Measurements from ENCODE around the gene MCRIP2.

Gene MCRIP2

GRCh38 chr16:616733-617586 is 24.7 kb upstream of the MCRIP2 start:
- H3K4me1 ChIP-seq, result peaks cover 49% of the 10 kb centered on the region
- H3K4me3 ChIP-seq, result no peak overlapping the region
- peaks cover 11% of the 10 kb centered on the region for H3K9me3 ChIP-seq
- H3K4me2 ChIP-seq, result no peak overlapping the region
- no peaks in the 10 kb centered on the region for H3K27me3 ChIP-seq
- H3K36me3 ChIP-seq, result peaks cover 28% of the 10 kb centered on the region
- no peak overlapping the region for H3K27ac ChIP-seq
- no peak overlapping the region for H3K9ac ChIP-seq
- H4K20me1 ChIP-seq, result peaks cover 56% of the 10 kb centered on the region
- no peak for TF ChIP-seq Cebpa-rat (IDR thresholded peaks at IDR 0.05)

DNA sequence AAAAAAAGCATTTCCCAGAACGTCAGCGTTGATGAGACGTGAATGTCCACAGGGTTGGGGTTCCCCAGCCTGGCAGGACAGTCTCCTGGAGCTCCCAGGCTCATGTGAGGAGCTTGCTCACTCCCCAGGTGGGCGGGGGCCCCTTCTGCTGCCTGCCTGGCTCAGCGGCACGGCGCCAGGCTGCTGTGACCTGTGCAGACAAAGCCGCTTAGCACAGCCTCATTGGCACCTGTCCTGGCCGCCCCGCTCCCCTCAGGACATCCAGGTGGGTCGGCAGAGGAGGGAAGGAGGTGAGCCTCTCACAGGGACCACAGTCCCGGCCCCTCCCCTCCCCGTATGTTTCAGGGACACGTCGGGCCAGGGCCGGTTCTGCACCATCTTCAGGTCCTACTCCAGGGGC is 23.8 kb upstream of the MCRIP2 start:
- H3K9me3 ChIP-seq, result peaks cover 11% of the 10 kb centered on the region
- H3K4me2 ChIP-seq, result no peak overlapping the region
- no peak overlapping the region for H3K4me3 ChIP-seq
- peaks cover 65% of the 10 kb centered on the region for H4K20me1 ChIP-seq
- TF ChIP-seq Cebpa-rat (IDR thresholded peaks at IDR 0.05), result no peak
- no peaks in the 10 kb centered on the region for H3K27me3 ChIP-seq
- peaks cover 28% of the 10 kb centered on the region for H3K36me3 ChIP-seq
- peaks cover 54% of the 10 kb centered on the region for H3K4me1 ChIP-seq
- no peak overlapping the region for H3K27ac ChIP-seq
- H3K9ac ChIP-seq, result no peak overlapping the region

- Histone ChIP-seq H3K4me2 (no peak overlapping the region), H3K9me3 (no peaks in the 10 kb centered on the region), H3K4me1 (peaks cover 52% of the 10 kb centered on the region), H3K9ac (no peak overlapping the region), H4K20me1 (peaks cover 81% of the 10 kb centered on the region), H3K27me3 (no peaks in the 10 kb centered on the region), H3K27ac (no peak overlapping the region), H3K4me3 (no peak overlapping the region), H3K36me3 (peaks cover 16% of the 10 kb centered on the region; the same call in 1 of the 2 replicates)
- TF ChIP-seq Cebpa-rat (IDR thresholded peaks at IDR 0.05), result no peak
Measured at GRCh38 chr16:619476-620100, 22.0 kb upstream of the MCRIP2 start.

- peaks cover 83% of the 10 kb centered on the region for H4K20me1 ChIP-seq
- peaks cover 51% of the 10 kb centered on the region for H3K4me1 ChIP-seq
- H3K36me3 ChIP-seq, result peaks cover 25% of the 10 kb centered on the region
- no peak for TF ChIP-seq Cebpa-rat (IDR thresholded peaks at IDR 0.05)
- peak overlapping the region; percentile 44 for H3K27ac ChIP-seq
- peak overlapping the region; percentile 56 for H3K4me2 ChIP-seq
- H3K27me3 ChIP-seq, result no peaks in the 10 kb centered on the region
- no peaks in the 10 kb centered on the region for H3K9me3 ChIP-seq
- no peak overlapping the region for H3K4me3 ChIP-seq
- peak overlapping the region; percentile 53; the same call in 1 of the 2 replicates for H3K9ac ChIP-seq
Measured at GRCh38 chr16:620700-621525, 20.7 kb upstream of the MCRIP2 start.

GRCh38 chr16:621526-622105 is 20.0 kb upstream of the MCRIP2 start:
- Histone ChIP-seq H3K4me1 (peaks cover 51% of the 10 kb centered on the region), H3K9ac (peak overlapping the region; percentile 53; the same call in 1 of the 2 replicates), H3K27me3 (no peaks in the 10 kb centered on the region), H3K9me3 (no peaks in the 10 kb centered on the region), H3K4me3 (no peak overlapping the region), H4K20me1 (peaks cover 85% of the 10 kb centered on the region), H3K27ac (peak overlapping the region; percentile 44), H3K36me3 (peaks cover 32% of the 10 kb centered on the region), H3K4me2 (peak overlapping the region; percentile 56)
- no peak for TF ChIP-seq Cebpa-rat (IDR thresholded peaks at IDR 0.05)

DNA sequence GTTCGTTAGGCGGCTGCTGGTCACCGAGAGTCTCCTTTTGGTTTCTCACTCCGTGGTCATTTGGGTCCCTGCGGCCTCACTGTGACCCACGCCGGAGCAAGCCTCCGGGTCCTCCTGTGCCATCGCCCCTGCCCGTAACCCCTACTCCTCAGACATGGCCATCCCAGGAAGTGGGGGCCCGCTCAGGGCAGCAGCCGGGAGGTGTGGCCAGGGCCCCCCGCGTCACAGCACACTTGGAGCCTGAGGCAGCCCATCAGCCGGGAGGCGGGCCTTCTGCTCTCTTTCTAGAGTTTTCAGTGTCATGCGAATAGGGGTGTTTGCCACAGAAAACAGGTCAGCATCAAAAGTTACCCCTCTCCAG is 18.7 kb upstream of the MCRIP2 start:
- Histone ChIP-seq H3K4me1 (peaks cover 53% of the 10 kb centered on the region), H3K27ac (no peak overlapping the region), H3K36me3 (peaks cover 35% of the 10 kb centered on the region), H4K20me1 (peaks cover 84% of the 10 kb centered on the region), H3K9ac (no peak overlapping the region), H3K4me3 (no peak overlapping the region), H3K27me3 (no peaks in the 10 kb centered on the region), H3K9me3 (no peaks in the 10 kb centered on the region), H3K4me2 (no peak overlapping the region)
- TF ChIP-seq Cebpa-rat (IDR thresholded peaks at IDR 0.05), result no peak

DNA sequence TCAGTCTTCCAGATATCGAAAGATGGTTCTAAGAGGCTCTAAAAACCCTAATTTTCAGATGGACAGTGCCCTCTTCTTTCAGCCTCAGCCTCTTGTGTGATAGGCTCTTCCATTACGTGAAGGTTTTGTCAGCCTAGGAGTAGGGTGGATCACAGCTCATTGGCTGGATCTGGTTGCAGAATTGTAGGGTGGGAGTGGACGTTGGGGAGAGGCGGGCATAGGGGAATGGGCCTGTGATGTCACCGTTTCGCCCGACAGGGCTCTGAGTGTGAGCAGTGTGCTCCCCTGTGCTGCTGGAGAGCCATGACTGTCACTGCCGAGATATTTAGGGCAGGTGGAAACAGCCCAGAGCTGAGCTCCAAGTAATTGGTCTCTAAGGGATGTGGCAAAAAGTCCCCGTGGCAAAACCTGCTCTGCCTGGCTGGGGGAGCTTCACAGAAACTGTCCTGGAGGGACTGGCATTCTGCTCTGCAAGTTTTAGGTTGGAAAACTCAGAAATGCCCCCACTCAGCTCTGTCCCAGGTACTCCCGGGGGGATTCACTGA is 17.0 kb upstream of the MCRIP2 start:
- Histone ChIP-seq H3K9me3 (no peaks in the 10 kb centered on the region), H3K9ac (peak overlapping the region; percentile 29; the same call in 1 of the 2 replicates), H3K4me3 (no peak overlapping the region), H3K27me3 (no peaks in the 10 kb centered on the region), H3K36me3 (peaks cover 43% of the 10 kb centered on the region), H3K4me2 (peak overlapping the region; percentile 58), H4K20me1 (peaks cover 69% of the 10 kb centered on the region), H3K27ac (no peak overlapping the region), H3K4me1 (peaks cover 55% of the 10 kb centered on the region)
- TF ChIP-seq Cebpa-rat (IDR thresholded peaks at IDR 0.05), result no peak

DNA sequence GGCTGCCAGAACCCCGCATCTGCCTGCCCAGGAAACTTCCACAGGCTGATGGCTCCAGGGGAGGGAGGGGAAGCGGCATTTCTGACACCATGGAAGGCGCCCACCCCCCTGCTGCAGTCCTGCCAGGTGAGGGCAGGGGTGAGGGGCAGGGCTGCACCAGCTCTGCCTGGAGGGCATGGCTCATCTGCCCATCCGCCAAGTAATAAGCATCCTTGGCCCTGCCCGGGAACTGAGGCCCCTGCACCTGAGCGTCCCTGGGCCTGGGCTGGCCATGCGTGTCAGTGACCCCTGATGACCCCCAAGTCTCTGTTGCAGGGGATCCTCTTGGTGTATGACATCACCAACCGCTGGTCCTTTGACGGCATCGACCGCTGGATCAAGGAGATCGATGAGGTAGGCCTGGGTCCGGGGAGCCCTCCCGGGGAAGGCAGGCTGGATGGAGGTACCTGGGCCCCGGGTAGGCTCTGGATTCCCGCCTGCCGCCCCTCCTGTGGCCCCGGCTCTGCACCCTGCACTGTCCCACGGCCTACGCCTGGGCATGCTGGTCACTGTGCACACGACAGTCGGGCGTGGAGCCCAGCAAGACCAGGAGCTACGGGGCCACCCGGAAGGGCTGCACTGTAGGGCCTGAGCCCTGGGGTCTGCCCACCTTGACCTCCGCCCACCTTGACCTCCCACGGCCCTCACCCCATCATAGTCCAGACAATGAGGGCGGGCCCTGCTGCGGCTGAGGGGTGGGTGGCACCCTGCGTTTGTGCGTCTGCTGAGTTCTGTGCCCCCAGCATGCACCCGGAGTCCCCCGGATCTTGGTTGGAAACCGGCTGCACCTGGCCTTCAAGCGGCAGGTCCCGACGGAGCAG is 16.3 kb upstream of the MCRIP2 start:
- Histone ChIP-seq H4K20me1 (peaks cover 71% of the 10 kb centered on the region), H3K4me2 (peak overlapping the region; percentile 58), H3K9me3 (no peaks in the 10 kb centered on the region), H3K4me3 (no peak overlapping the region), H3K9ac (peak overlapping the region; percentile 29; the same call in 1 of the 2 replicates), H3K27ac (no peak overlapping the region), H3K4me1 (peaks cover 53% of the 10 kb centered on the region), H3K27me3 (no peaks in the 10 kb centered on the region), H3K36me3 (peaks cover 43% of the 10 kb centered on the region)
- no peak for TF ChIP-seq Cebpa-rat (IDR thresholded peaks at IDR 0.05)
